T-helper 9 cell (primary cell): ENCODE results near the gene NOP16.

Source experiments
- DNase-seq: peaks from one replicate; pipeline ENCODE4 v3.0.0-alpha.2; 2020
- total RNA-seq, 2 donors: gene quantifications; one replicate each; lab custom pipeline; 2026; lab: John Stamatoyannopoulos, UW

Gene NOP16
- 11.6 to 31.3 reads per million in 2 donors for total RNA-seq

DNA sequence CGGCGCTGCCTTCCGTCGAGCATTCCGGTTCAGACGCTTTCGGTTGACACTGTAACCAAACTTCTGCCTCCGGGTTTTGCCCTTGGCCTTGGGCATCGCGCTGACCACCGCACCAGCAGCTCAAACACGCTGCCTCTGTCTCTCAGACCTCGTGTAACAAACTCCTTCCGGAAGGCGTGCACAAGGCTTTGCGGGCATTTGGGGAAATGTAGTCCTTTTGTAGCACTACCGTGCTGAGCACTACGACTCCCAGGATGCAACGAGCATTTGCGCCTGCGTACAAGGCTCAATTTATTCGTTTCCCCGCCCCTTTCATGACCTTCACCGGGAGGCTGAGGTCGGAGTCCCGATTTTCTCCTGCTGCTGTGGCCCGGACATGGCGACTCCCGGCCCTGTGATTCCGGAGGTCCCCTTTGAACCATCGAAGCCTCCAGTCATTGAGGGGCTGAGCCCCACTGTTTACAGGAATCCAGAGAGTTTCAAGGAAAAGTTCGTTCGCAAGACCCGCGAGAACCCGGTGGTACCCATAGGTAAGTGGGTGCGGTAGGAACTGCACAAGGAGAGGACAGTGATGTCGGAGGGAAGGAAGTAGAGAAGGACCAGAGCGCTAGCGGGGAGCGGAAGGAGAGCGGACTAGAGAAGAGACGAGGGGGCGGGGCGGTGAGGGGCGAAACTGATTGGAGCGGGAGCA lies at the start of gene NOP16, which contains the start of gene HIGD2A:
Gene NOP16 (minus strand): TSS at position 155 of the 691 bp plus-strand sequence. CDS start 59 bp downstream, at position 96.
Gene HIGD2A (plus strand): TSS at position 308 of the 691 bp plus-strand sequence. CDS start 69 bp downstream, at position 377.
- peak; percentile 99 for DNase-seq

DNA sequence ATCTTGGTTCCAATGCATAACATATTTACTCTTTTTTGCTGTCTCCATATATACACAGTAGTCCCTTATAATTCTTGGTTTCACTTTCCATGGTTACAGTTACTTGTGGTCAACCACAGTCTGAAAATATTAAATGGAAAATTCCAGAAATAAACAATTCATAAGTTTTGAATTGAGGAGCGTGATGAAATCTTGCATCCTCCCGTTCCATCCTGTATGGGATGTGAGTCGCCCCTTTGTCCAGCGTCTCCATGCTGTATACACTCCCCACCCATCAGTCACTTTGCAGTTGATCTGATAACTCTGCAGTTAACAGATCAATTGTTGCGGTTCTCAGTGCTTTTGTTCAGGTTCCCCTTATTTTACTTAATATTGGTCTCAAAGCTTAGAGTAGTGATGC lies 48.3 kb upstream of the NOP16 start:
- DNase-seq = no peak

GRCh38 chr5:176432707-176433106 lies 44.3 kb upstream of the NOP16 start:
- no peak for DNase-seq

- no peak for DNase-seq
Measured at GRCh38 chr5:176429972-176430371, 41.6 kb upstream of the NOP16 start.

DNA sequence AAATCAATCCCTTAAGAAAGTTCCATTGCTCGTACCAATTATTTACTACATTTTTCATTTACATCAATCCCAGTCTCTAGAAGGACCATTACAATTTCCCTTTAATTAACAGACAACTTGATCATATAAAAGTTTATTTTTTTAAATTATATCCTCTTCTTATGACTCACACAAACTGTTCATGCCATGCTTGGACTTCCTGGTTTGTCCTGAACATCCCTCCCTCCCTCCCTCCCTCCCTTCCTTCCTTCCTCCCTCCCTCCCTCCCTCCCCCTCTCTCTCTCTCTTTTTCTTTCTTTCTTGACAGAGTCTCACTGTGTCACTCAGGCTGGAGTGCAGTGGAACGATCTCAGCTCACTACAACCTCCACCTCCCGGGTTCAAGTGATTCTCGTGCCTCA lies 39.6 kb upstream of the NOP16 start:
- no peak for DNase-seq

- no peak for DNase-seq
Measured at GRCh38 chr5:176426876-176427275, 38.5 kb upstream of the NOP16 start.

DNA sequence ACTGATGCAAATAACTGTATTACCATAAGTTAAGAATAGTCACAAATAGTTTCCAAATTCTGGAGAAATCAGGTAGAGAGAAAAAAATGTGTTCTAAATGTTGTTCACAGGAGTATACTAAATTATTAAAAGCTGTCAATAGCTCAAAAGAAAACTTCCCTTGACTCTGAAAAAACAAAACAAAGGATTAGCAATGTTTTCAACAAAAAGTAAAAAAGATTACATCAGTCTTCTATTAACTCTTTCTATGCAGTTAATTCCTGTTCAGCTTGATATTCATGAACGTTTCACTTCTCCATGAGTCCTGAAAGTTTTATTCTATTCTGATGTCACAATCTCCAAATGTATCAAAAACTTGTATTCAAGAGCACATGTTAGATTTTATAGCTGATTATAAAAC lies 37.4 kb upstream of the NOP16 start:
- DNase-seq = no peak

DNA sequence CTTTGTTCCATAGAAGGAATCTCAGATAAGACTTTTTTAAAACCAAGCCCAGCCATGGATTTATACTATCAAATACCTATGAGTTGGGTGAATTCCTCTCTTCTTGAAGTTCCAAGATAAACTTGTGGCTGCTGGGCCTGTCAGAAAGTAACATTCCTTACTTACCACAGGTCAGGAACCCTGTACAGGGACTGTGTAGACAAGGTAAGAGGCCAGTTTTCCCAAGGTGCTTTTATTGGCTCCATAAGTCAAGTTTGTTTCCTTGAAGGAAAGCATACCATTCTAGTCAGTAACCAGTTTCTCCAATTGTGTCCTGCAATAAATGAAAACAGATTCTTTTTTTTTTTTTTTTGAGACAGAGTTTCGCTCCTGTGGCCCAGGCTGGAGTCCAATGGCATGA lies 36.7 kb upstream of the NOP16 start:
- DNase-seq = no peak

- DNase-seq = no peak
Measured at GRCh38 chr5:176424181-176424580, 35.8 kb upstream of the NOP16 start.

- DNase-seq = no peak
Measured at GRCh38 chr5:176420972-176421544, 32.7 kb upstream of the NOP16 start.

- no peak for DNase-seq
Measured at GRCh38 chr5:176420086-176420485, 31.7 kb upstream of the NOP16 start.

GRCh38 chr5:176418251-176418650 lies 29.9 kb upstream of the NOP16 start:
- no peak for DNase-seq

DNA sequence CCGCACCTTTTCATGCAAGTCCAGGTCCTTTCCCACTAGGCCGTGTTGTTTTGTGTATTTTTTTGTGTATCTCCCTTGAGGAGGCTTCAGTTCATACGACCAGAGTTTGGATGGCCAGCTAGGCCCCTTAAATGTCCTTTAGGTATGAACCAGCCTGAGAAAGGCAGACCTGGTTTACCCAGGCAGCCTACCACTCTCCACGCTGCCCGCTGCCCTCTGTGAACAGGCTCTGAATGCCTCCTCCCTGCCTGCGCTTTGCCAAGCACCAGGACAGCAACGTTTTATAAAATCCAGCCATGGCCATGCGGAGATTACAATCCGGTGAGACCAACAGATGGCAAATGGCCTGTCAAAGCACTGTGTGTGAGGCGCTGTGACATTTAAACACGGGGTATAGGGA lies 28.6 kb upstream of the NOP16 start:
- no peak for DNase-seq

GRCh38 chr5:176415952-176416924 lies 27.8 kb upstream of the NOP16 start, which contains the start of gene CLTB:
Gene CLTB (minus strand): TSS chr5:176416539. CDS start chr5:176416363, 176 bp downstream.
- DNase-seq = peak; percentile 93

GRCh38 chr5:176415240-176415951 lies 27.0 kb upstream of the NOP16 start:
- DNase-seq = no peak

DNA sequence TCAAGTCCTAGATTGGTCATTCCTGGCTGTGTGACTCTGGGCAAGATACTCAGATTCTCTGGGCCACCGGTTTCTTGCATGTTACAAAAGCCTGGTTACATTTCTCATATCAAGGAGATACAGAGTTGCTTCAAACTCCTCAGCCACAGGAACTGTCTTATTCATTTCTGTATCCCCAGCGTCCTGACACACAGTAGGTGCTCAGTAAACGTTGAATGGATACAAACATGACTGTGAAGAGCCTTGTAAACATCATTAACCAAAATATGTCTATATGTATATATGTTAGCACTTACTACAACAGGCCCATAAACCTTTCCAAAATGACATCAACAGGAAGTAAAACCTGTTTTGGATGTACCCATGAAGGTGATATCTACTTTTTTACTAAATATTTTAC lies 26.3 kb upstream of the NOP16 start:
- no peak for DNase-seq

- DNase-seq = no peak
Measured at GRCh38 chr5:176413709-176414191, 25.4 kb upstream of the NOP16 start.

GRCh38 chr5:176413255-176413565 lies 24.8 kb upstream of the NOP16 start:
- DNase-seq = no peak

GRCh38 chr5:176412517-176413254 lies 24.3 kb upstream of the NOP16 start:
- DNase-seq = no peak

DNA sequence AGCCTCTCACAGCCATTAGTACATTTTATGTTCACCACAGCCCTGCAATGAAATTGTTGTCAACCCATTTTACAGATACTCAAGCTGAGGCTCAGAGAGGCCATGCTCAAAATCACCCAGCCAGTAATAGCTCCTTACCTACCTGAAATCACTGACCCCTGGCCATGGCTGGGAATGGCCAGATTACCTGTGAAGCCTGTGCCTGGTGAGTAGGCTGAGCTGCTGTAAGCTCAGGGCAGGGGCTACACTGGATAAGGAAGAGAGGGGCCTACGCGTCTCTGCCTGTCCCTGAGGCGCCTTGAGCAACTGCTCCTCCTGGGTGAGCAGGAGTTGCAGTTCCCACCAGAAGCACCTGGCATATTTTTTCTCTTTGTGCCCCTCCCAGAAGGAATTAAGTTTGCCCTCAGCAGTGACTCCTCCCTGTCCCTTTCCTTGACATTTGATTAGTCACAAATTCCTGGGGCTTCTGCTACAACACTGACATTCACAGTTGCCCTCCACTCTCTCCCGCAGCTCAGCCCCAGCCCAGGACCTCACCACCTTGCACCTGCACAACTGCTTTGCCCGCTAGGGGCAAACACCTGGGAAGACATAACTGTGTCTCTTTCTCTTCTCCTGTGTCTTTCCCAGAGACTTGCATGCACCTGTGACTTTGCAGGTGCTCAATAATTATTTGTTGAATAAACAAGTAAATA lies 22.2 kb upstream of the NOP16 start:
- DNase-seq = no peak

DNA sequence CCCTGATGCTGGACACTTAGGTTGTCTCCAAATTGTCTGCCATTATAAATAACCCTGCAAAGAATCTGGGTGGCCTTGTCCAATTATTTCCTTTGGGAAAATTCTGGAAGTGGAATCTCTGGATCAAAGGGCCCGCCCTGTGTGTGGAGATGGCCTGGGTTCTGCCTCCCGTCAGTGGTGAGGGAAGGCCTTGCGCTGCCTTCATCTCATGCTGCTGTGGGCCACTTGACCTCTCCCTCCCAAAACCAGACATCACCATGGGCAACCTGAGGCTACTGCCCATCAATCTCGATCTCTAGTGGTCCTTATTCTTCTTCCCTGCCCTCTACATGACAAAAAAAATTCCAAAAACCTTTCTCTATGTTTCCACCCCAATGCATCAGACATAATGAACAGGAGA lies 21.4 kb upstream of the NOP16 start:
- DNase-seq = no peak
